GM23248 (cell line): ENCODE measurements around the gene FAT1.

Experiments
- EZH2 ChIP-seq: fragments of 200-600 bp; sonication (generic); IDR thresholded peaks from 2 replicates; pipeline ENCODE4 v1.6.1; 2018; ENCODE audit warnings: antibody characterized with exemption, mild to moderate bottlenecking; ENCODE audit not compliant: insufficient read depth, poor library complexity, severe bottlenecking
- EZH2phosphoT487 ChIP-seq: fragments of 200-600 bp; sonication (generic); IDR thresholded peaks from 2 replicates; pipeline ENCODE4 v1.6.1; 2018; ENCODE audit warnings: antibody characterized with exemption, moderate library complexity, mild to moderate bottlenecking, low read depth; ENCODE audit not compliant: insufficient read depth

GRCh38 chr4:186630128-186630527 lies 93.5 kb downstream of the FAT1 start:
- TF ChIP-seq EZH2 (no peak), EZH2phosphoT487 (no peak)
